HG02885 (cell line): ENCODE results near the gene FUT7.

Source experiments
- ATAC-seq: cut with Tn5 transposase; IDR thresholded peaks from one replicate; pipeline ENCODE4 v1.9.1; 2021; ENCODE audit warnings: mild to moderate bottlenecking; ENCODE audit not compliant: unreplicated experiment, poor library complexity

Gene FUT7

GRCh38 chr9:137021568-137021978 lies 10.3 kb downstream of the FUT7 start:
- ATAC-seq, result no peak

- no peak for ATAC-seq
Measured at GRCh38 chr9:137020771-137021567, 10.9 kb downstream of the FUT7 start.

- ATAC-seq, result no peak
Measured at GRCh38 chr9:137019891-137020683, 11.8 kb downstream of the FUT7 start.

GRCh38 chr9:137018761-137019559 lies 12.9 kb downstream of the FUT7 start:
- ATAC-seq, result no peak

- ATAC-seq, result no peak
Measured at GRCh38 chr9:137017791-137018497, 13.9 kb downstream of the FUT7 start.

- ATAC-seq, result no peak
Measured at GRCh38 chr9:137017071-137017470, 14.8 kb downstream of the FUT7 start.

- ATAC-seq, result no peak
Measured at GRCh38 chr9:137016436-137016835, 15.5 kb downstream of the FUT7 start.

- ATAC-seq, result no peak
Measured at GRCh38 chr9:137015976-137016375, 15.9 kb downstream of the FUT7 start.

- no peak for ATAC-seq
Measured at GRCh38 chr9:137015540-137015930, 16.4 kb downstream of the FUT7 start.

GRCh38 chr9:137014776-137015539 lies 16.9 kb downstream of the FUT7 start:
- no peak for ATAC-seq

- no peak for ATAC-seq
Measured at GRCh38 chr9:137014166-137014565, 17.7 kb downstream of the FUT7 start.

GRCh38 chr9:137013571-137013940 lies 18.3 kb downstream of the FUT7 start:
- ATAC-seq, result no peak

- ATAC-seq, result no peak
Measured at GRCh38 chr9:137012694-137013570, 19.0 kb downstream of the FUT7 start.

- ATAC-seq, result no peak
Measured at GRCh38 chr9:137011907-137012675, 19.8 kb downstream of the FUT7 start.

- no peak for ATAC-seq
Measured at GRCh38 chr9:137011156-137011555, 20.7 kb downstream of the FUT7 start.

- no peak for ATAC-seq
Measured at GRCh38 chr9:137009938-137010732, 21.8 kb downstream of the FUT7 start.

- no peak for ATAC-seq
Measured at GRCh38 chr9:137009217-137009616, 22.7 kb downstream of the FUT7 start.
